ENCODE data around the gene NPSR1.

DNA sequence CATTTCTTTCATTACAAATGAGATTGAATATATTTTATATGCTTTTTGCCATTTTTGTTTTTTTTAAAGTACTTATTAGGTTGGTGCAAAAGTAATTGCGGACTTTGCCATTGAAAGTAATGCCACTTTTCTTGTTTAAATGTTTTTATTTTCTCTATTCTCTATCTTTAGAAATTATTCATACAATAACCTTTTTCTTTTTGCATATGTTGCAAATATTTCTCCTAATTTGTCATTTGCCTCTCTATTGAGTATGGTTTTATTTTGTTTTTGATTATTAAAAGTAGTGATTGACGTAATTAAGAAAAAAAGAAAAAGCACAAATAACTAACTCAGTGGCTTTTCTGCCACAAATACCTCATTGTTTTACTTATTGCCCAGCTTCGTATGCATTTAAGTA lies 172.4 kb downstream of the NPSR1 start:
- TF ChIP-seq, protein P1, sequence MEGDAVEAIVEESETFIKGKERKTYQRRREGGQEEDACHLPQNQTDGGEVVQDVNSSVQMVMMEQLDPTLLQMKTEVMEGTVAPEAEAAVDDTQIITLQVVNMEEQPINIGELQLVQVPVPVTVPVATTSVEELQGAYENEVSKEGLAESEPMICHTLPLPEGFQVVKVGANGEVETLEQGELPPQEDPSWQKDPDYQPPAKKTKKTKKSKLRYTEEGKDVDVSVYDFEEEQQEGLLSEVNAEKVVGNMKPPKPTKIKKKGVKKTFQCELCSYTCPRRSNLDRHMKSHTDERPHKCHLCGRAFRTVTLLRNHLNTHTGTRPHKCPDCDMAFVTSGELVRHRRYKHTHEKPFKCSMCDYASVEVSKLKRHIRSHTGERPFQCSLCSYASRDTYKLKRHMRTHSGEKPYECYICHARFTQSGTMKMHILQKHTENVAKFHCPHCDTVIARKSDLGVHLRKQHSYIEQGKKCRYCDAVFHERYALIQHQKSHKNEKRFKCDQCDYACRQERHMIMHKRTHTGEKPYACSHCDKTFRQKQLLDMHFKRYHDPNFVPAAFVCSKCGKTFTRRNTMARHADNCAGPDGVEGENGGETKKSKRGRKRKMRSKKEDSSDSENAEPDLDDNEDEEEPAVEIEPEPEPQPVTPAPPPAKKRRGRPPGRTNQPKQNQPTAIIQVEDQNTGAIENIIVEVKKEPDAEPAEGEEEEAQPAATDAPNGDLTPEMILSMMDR (IDR thresholded peaks at IDR 0.05), result no peak
- no peak for TF ChIP-seq POLR2A (IDR thresholded peaks at IDR 0.05)

All from prostate gland (tissue), 2 donors.